HL-60 (cell line): ENCODE results near the gene COX10.

Experiments used
- CTCF ChIP-seq: IDR thresholded peaks from one replicate; pipeline ENCODE4 v1.5.1; 2011; ENCODE audit warnings: low read length, control low read depth, inconsistent platforms; ENCODE audit not compliant: insufficient read depth
- GABPA ChIP-seq: IDR thresholded peaks from 2 replicates; pipeline ENCODE4 v1.6.1; 2012; ENCODE audit warnings: low read depth
- POLR2AphosphoS5 ChIP-seq: IDR thresholded peaks from 2 replicates; pipeline ENCODE4 v1.6.1; 2012; ENCODE audit warnings: low read depth
- REST ChIP-seq: IDR thresholded peaks from 2 replicates; pipeline ENCODE4 v1.6.1; 2012; ENCODE audit warnings: low read depth; ENCODE audit not compliant: insufficient replicate concordance
- SPI1 ChIP-seq: IDR thresholded peaks from 2 replicates; pipeline ENCODE4 v1.6.1; 2012; ENCODE audit warnings: low read depth, mild to moderate bottlenecking, borderline replicate concordance

GRCh38 chr17:14060706-14061105, 8.6 kb upstream of the COX10 start:
- TF ChIP-seq CTCF: no peak
- TF ChIP-seq POLR2AphosphoS5: no peak
- TF ChIP-seq REST: no peak
- no peak for TF ChIP-seq SPI1
- TF ChIP-seq GABPA: no peak
